A375 (cell line): Measurements from ENCODE around the gene SRP68. TPM values are rescaled to one million over a fixed set of nuclear protein-coding genes. Genes with fewer than 3 reads are reported as not detected.

Source experiments
- small RNA-seq: library from RNA; depleted of rRNA; stranded (forward); fragments of <200 nt; gene quantifications from one replicate; pipeline ENCODE3, GENCODE V24; 2014
- total RNA-seq: library from RNA; depleted of rRNA; stranded (reverse); fragments of >200 nt; shearing (Covaris generic); gene quantifications from 2 replicates; pipeline ENCODE4 v1.2.3, GENCODE V29; 2014; rRNA removed

The SRP68 gene
- 23.8 and 30.2 TPM in 2 replicates for total RNA-seq

GRCh38 chr17:76072148-76072858 is at the start of gene SRP68:
Gene SRP68 (minus strand): TSS chr17:76072517. CDS start chr17:76072491, 26 bp downstream.

GRCh38 chr17:76103274-76104139 is 31.2 kb upstream of the SRP68 start, which contains the start of gene EXOC7:
Gene EXOC7 (minus strand): TSS chr17:76103787. CDS start chr17:76103692, 95 bp downstream.

GRCh38 chr17:76078860-76079534 is 6.7 kb upstream of the SRP68 start, which contains the start of gene ZACN:
Gene ZACN (plus strand): TSS chr17:76079182. CDS start chr17:76079265, 83 bp downstream.

GRCh38 chr17:76074390-76075363 is 2.4 kb upstream of the SRP68 start, which contains the start of gene GALR2:
Gene GALR2 (plus strand): TSS chr17:76074781. CDS start chr17:76074884, 103 bp downstream.

GRCh38 chr17:76027159-76027839 is 45.0 kb downstream of the SRP68 start, which contains the start of gene EVPL:
Gene EVPL (minus strand): TSS chr17:76027306. CDS start chr17:76027198, 108 bp downstream.

GRCh38 chr17:76000755-76001521 is 71.4 kb downstream of the SRP68 start, which contains the start of gene CDK3:
Gene CDK3 (plus strand): TSS chr17:76000855. CDS start chr17:76001426, 571 bp downstream.

Small RNA genes within 50 kb of the gene (small RNA-seq; reads per million reads assigned to genes)
- not detected for gene MIR6868

Other genes starting within 250 kb of the SRP68 start
- 3.2 and 6.2 TPM in 2 replicates for gene UNC13D, start 228.1 kb downstream of the SRP68 start, total RNA-seq
- gene WBP2, start 217.2 kb downstream of the SRP68 start, total RNA-seq: 32.0 and 41.2 TPM in 2 replicates
- 29.5 and 30.5 TPM in 2 replicates for gene TRIM47, start 193.9 kb downstream of the SRP68 start, total RNA-seq
- 28.4 and 29.8 TPM in 2 replicates for gene TRIM65, start 175.6 kb downstream of the SRP68 start, total RNA-seq
- gene MRPL38, start 167.6 kb downstream of the SRP68 start, total RNA-seq: 46.1 and 62.3 TPM in 2 replicates
- 25.7 and 26.1 TPM in 2 replicates for gene FBF1, start 131.5 kb downstream of the SRP68 start, total RNA-seq
- gene ACOX1, start 93.4 kb downstream of the SRP68 start, total RNA-seq: 16.1 and 17.6 TPM in 2 replicates
- 27.0 and 34.3 TPM in 2 replicates for gene TEN1, start 93.3 kb downstream of the SRP68 start, total RNA-seq
- 5.4 and 9.3 TPM in 2 replicates for gene CDK3, start 71.7 kb downstream of the SRP68 start, total RNA-seq
- 0.03 TPM in 1 of 2 replicates, not detected in the other for gene EVPL, start 45.2 kb downstream of the SRP68 start, total RNA-seq
- gene GALR2, start 2.3 kb upstream of the SRP68 start, total RNA-seq: 0.32 TPM in 1 of 2 replicates, not detected in the other
- 0.29 TPM in 1 of 2 replicates, not detected in the other for gene ZACN, start 6.7 kb upstream of the SRP68 start, total RNA-seq
- gene EXOC7, start 31.3 kb upstream of the SRP68 start, total RNA-seq: 65.9 and 70.1 TPM in 2 replicates
- 0.19 TPM in 1 of 2 replicates, not detected in the other for gene FOXJ1, start 68.7 kb upstream of the SRP68 start, total RNA-seq
- gene RNF157, start 168.0 kb upstream of the SRP68 start, total RNA-seq: 10.0 and 12.1 TPM in 2 replicates
- gene UBALD2, start 192.8 kb upstream of the SRP68 start, total RNA-seq: 76.0 and 76.5 TPM in 2 replicates
- gene QRICH2, start 235.8 kb upstream of the SRP68 start, total RNA-seq: 0.60 and 1.4 TPM in 2 replicates